HEK293T (cell line): Measurements from ENCODE around the gene FSTL4.

Source experiments
- ARNT ChIP-seq: fragments of 450-650 bp; IDR thresholded peaks from 2 replicates; pipeline ENCODE4 v1.6.1; 2017; ENCODE audit warnings: mild to moderate bottlenecking
- BHLHE40 ChIP-seq: fragments of 450-650 bp; IDR thresholded peaks from 2 replicates; pipeline ENCODE4 v1.6.1; 2016; ENCODE audit warnings: mild to moderate bottlenecking, moderate library complexity, borderline replicate concordance
- CTBP1 ChIP-seq: fragments of 450-650 bp; IDR thresholded peaks from 2 replicates; pipeline ENCODE4 v1.6.1; 2016; ENCODE audit warnings: borderline replicate concordance
- ELF4 ChIP-seq: fragments of 450-650 bp; IDR thresholded peaks from 2 replicates; pipeline ENCODE4 v1.6.1; 2017; ENCODE audit warnings: antibody characterized with exemption
- FOXA1 ChIP-seq: fragments of 450-650 bp; IDR thresholded peaks from 2 replicates; pipeline ENCODE4 v1.6.1; 2016; ENCODE audit warnings: mild to moderate bottlenecking
- FOXK2 ChIP-seq: fragments of 450-650 bp; IDR thresholded peaks from 2 replicates; pipeline ENCODE4 v1.6.1; 2016; ENCODE audit warnings: mild to moderate bottlenecking
- FOXM1 ChIP-seq: fragments of 450-650 bp; IDR thresholded peaks from 2 replicates; pipeline ENCODE4 v1.6.1; 2017; ENCODE audit warnings: mild to moderate bottlenecking, borderline replicate concordance
- HDGF ChIP-seq: fragments of 450-650 bp; IDR thresholded peaks from 2 replicates; pipeline ENCODE4 v1.6.1; 2017; ENCODE audit warnings: antibody characterized with exemption, borderline replicate concordance
- L3MBTL2 ChIP-seq: fragments of 450-650 bp; conservative IDR thresholded peaks from 2 replicates; pipeline ENCODE4 v1.6.1; 2016; ENCODE audit warnings: mild to moderate bottlenecking
- NFRKB ChIP-seq: fragments of 450-650 bp; IDR thresholded peaks from 2 replicates; pipeline ENCODE4 v1.6.1; 2016; ENCODE audit warnings: mild to moderate bottlenecking, moderate library complexity
- PKNOX1 ChIP-seq: fragments of 450-650 bp; IDR thresholded peaks from 2 replicates; pipeline ENCODE4 v1.6.1; 2016
- SP1 ChIP-seq: fragments of 450-650 bp; IDR thresholded peaks from 2 replicates; pipeline ENCODE4 v1.6.1; 2017
- SUZ12 ChIP-seq: fragments of 450-650 bp; IDR thresholded peaks from 2 replicates; pipeline ENCODE4 v1.6.1; 2016; ENCODE audit warnings: mild to moderate bottlenecking
- ZNF384 ChIP-seq: fragments of 450-650 bp; IDR thresholded peaks from 2 replicates; pipeline ENCODE4 v1.6.1; 2016

- TF ChIP-seq SP1 (no peak), ELF4 (no peak), FOXA1 (no peak), L3MBTL2 (no peak), SUZ12 (no peak), ARNT (no peak), NFRKB (no peak), FOXM1 (no peak), ZNF384 (no peak), FOXK2 (no peak), PKNOX1 (no peak), HDGF (no peak), BHLHE40 (no peak), CTBP1 (no peak)
These were observed 209.6 kb downstream of the FSTL4 start for GRCh38 chr5:133402775-133403174.
